Measurements from ENCODE around the gene CHERP.
"Not testable (repeated sequence)": the region's sequence is repeated elsewhere in the genome, so short reads cannot be mapped to it uniquely, and the experiment has no call there.

The CHERP gene

DNA sequence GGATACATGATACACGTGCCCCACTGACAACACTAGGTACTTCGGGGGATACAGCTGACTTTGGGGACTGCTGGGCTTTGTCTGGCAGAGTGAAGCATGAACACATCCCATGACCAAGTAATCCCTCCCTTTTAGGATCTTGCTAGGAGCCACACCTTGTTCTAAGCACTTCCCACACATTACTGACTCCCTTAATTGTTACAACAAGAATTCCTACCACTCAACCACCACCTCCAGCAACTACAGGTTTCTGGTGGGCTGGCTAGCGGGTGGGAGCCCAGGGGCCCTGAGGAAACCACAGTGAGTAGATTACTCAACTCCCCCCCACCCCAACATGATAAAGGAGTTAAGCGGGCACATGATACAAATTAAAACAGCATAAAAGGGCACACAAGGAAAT, 37.1 kb upstream of the CHERP start:
- peak in 1 of 51 donors; percentile 10 for DNase-seq

GRCh38 chr19:16577531-16577985, 35.3 kb upstream of the CHERP start:
- no peak for DNase-seq

- no peak for DNase-seq
Measured at GRCh38 chr19:16576690-16577530, 34.7 kb upstream of the CHERP start.

GRCh38 chr19:16575861-16576689, 33.8 kb upstream of the CHERP start:
- DNase-seq, result no peak

- no peak for DNase-seq
Measured at GRCh38 chr19:16575282-16575681, 33.0 kb upstream of the CHERP start.

- no peak for DNase-seq
Measured at GRCh38 chr19:16573925-16574324, 31.7 kb upstream of the CHERP start.

DNA sequence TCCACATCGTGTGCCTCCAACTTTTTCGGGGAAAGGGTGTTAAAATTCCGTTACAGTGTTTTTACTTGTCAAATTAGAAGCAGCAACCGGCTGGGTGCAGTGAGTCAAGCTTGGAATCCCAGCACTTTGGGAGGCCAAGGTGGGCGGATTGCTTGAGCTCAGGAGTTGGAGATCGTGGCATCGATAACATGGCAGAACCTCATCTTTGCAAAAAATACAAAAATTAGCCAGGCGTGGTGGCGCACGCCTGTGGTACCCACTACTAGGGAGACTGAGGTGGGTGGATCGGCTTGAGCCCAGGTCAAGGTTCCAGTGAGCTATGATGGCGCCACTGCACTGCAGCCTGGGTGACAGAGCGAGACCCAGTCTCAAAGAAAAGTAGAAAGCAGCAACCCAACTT, 31.1 kb upstream of the CHERP start:
- DNase-seq, result no peak

- peak; percentile 57 to 95 (median 91) for DNase-seq
Measured at GRCh38 chr19:16572332-16573211, 30.3 kb upstream of the CHERP start, which contains the start of gene SLC35E1. SLC35E1 (minus strand) TSS chr19:16572415; CDS start chr19:16572364, 51 bp downstream.

DNA sequence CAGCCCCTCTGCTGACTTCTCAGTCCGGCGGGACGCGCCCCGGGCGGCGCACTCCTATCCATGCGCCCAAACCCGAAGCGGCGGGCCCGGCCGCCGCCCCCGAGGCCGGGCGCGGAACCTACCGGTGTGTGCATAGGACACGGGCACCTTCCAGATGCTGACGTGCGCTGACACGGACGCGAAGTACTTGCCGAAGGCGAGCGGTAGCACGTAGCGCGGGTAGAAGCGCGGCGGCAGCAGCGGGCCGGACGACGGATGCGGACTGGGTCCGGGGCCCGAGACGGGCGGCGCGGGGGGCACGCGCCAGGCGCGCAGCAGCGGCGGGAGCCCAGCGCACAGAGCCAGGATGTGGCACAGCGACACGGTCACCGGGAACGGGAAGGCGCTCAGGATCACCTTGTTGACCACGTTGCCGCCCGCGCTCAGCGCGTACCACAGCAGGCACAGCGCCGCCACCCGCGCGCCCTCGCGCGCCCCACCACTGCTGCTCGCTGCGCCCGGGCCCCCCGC, 29.6 kb upstream of the CHERP start:
- DNase-seq, result peak in 5 of 51 donors; percentile 25 to 53 (median 47)

GRCh38 chr19:16571283-16571682, 29.0 kb upstream of the CHERP start:
- DNase-seq, result peak in 1 of 51 donors; percentile 30

DNA sequence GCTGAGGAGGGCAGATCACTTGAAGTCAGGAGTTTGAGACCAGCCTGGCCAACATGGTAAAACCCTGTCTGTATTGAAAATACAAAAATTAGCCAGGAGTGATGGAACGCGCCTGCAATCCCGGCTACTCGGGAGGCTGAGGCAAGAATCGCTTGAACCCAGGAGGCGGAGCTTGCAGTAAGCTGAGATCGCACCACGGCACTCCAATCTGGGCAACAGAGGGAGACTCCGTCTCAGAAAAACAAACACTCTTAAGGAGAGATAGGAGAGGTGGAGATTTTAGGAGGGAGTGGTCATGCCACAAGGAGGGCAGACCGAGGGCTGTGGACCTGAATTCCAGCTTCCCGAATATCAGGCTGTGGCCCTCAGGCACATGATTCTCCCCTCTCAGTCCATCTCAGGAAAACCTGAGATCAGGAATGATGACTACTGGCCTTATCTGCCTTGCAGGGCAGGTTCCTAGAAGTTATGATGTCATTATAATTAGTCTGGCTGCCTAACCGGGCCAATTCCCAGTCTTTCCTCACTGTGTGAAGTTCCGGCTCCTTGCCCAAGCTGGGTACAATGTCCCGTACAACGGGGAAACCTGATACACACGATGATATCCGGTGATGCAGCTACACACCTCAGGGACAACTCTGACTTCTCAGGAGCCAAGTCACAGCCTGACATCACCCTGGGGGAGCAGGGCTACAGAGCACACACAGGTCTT, 27.5 kb upstream of the CHERP start:
- DNase-seq, result no peak

GRCh38 chr19:16566702-16567101, 24.5 kb upstream of the CHERP start:
- no peak for DNase-seq

DNA sequence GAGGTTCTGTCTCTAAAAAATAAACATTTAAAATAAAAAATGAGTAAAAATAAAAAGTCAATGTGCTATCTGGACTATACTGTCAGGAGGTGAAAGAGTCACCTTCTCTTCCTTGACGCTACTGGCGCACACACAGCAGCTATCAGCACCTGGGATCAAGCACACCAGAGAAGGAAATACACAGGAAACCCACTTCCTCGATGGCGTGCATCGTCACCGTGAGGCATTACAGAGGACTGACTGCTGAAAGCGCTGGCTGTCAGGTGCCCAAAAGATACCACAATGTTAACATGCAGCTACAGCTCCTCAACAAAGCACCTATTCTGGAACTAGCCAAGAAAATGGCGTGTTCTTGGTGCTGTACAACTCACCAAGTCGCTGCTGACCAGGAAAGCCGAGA, 23.9 kb upstream of the CHERP start:
- no peak for DNase-seq

DNA sequence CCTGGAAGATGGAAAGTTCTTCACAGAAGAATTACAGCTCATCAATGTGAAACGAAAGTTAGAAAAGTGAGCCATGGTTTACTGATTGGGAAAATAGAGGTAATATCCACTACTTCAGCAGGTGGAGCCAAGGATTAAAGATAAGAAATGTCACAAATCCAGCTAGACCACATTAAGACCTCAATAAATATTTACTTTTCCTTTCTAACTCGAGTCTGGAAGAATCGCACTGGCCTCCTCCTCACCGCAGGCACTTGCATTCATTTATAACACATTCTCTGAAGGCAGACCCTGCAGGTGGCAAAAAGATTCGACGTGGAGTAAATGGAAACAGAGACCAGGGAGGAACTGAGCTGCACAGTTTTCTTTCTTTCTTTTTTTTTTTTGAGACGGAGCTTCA, 22.6 kb upstream of the CHERP start:
- no peak for DNase-seq

- no peak for DNase-seq
Measured at GRCh38 chr19:16562608-16563025, 20.4 kb upstream of the CHERP start.

GRCh38 chr19:16561382-16561781, 19.1 kb upstream of the CHERP start:
- DNase-seq, result peak in 26 of 51 donors; percentile 8 to 69 (median 26)

- DNase-seq, result no peak
Measured at GRCh38 chr19:16559780-16560276, 17.6 kb upstream of the CHERP start.

DNA sequence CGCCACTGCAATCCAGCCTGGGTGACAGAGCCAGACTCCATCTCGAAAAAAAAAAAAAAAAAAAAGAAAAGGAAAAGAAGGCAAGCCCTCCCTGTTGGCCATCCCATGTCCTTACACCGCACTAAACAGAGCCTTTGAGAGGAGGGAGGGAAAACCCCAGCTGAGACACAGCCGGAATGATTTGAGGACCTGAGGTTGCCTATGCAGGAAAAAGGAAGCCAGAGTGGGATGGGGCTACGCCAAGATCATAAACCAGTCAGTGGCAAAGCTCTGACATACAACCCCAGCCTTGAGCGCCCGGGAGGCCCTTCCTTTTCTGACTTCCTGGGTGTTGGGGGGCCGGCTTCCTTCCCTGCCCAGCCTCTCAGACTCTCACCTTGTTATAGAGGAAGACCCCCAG, 12.5 kb upstream of the CHERP start:
- DNase-seq, result no peak

- DNase-seq, result not testable (repeated sequence)
Measured at GRCh38 chr19:16551902-16552301, 9.7 kb upstream of the CHERP start.

GRCh38 chr19:16548956-16549355, 6.7 kb upstream of the CHERP start:
- no peak for DNase-seq

Data from hypothalamus (tissue), 51 donors.